Measurements from ENCODE around the gene NALF2.

Gene NALF2

DNA sequence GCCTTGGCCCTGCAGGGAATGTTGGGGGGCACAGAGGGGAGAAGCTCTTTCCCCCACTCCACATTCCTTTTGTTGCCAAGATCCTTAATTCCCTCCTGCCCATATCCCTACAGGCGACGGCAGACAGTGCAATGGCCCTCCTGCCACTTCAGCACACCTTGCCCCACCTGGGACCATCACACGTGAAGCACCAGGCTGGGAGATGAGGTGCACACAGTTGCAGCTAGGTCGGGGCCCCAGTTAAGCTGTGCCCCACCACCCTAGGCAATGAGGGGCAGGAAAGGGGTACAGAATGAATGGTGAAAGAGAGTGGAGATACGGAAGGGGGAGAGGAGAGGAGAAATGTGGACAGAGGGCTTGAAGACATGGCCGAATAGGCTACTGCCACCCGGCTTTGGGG lies 26.2 kb downstream of the NALF2 start:
- no peak for DNase-seq (ENCODE audit: low spot score)

DNA sequence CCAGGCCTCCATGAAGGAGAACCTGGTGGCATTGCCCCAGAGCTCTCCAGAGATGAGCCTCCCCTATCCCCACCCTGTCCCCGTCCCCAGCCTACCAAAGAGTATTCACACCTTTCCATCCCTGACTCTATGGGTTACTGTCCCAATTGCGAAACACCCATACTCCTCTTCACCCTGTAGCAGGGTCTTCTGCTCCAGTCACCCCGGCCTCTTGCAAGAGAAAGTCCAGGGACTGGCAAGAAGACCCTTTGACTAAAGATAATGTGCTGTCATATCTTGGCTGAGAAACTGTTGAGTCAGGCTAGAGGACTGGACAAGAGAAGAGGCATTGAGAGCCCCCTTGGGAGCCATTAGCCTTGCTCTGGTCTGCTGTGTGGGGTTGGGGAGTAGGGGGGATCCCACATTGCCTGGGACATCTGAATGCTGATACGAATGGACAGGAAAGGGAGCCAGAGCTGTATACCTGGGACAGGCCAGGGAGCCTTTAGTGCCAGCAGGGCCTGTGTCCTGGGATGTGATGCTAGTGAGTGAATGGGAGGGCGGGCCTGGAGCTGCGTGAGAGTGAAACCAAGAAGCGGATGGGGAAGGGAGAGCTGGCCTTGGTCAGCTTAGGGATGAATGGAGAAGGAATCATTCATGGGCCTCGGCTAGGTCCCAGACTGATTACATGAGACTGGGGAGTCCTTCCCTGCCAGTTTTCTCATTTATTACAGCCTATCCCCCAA lies 27.1 kb downstream of the NALF2 start:
- DNase-seq (ENCODE audit: low spot score) = no peak

DNA sequence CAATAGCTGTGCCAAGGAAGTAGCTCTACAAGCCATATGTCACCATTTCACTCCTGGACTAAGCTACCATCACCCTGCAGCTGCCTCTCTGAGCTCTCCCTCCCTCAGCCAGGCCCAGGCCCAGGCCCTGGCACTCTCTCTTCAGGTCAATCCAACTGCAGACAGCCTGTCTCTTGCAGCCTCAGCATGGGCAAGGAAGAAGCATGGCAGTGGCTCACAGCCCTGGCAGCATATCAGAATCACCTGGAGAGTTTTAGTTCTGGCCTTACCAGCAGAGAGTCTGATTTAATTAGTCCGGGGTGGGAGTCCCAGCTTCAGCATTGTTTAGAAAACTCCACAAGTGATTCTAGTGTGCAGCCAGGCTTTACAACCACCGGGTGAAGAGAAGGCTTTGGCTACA lies 31.5 kb downstream of the NALF2 start:
- no peak for DNase-seq (ENCODE audit: low spot score)

DNA sequence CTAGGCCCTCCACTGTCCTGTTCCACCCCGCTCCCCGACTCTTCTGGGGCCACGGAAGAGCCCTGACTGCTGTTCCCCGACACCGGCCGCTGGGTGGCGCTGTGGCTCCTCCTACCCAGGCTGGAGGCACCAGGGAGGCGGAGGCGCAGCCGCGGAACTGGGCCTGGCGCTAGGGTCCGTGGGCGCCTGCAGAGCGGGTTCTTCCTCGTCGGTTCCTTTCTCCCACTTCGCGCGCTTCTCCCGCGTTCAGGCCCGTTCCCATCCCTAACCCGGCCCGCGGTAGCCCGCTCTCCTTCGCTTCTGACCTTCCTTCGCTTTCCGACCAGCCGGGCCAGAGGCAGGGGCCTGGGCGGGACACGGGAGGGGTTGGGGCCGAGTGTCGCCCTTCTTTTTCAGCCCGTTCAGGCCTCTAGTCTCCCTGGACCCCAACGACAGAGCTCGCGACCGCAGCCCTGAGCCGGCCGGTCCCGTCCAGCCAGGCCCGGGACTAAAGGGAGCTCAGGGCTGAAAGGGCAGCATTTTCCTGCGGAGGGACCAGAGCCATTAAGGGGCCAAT lies 34.3 kb downstream of the NALF2 start:
- DNase-seq (ENCODE audit: low spot score) = peak; percentile 36

DNA sequence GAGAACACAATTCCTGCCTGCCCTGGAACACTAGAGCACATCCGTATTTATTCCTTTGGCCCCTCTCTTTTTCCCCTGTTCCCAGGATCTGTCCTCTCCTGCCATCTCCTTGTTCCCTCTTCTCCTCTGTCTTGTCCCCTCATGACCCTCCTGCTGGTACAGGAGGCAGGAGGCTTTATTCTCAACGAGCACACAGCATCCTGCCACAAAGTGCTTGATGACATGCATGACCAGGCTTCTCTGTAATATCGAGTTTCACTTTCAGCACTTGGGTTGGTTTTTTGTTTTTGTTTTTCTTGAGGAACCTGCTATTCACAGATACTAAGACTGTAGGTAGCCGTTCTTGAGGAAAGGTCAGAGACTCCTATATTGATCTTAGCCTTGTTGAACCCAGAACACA lies 35.3 kb downstream of the NALF2 start:
- DNase-seq (ENCODE audit: low spot score) = no peak

DNA sequence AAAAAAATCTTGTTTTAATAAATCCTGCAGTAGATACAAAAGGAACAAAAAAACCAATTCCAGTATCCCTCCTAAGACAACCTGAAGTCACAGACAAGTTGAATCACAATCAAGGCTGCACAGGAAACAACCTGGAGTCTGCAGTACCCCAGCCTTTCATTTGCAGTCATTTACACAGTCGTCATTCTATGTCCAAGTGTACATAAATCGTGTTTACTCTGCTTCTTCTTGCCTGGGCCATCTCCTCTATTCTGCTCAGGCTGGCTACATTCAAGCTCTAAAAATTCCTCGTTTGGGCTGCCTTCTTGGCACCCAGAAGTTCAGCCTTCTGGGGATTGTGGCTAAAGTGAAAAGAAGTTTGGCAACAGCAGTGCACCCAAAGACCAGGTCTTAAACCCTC lies 37.8 kb downstream of the NALF2 start:
- no peak for DNase-seq (ENCODE audit: low spot score)

DNA sequence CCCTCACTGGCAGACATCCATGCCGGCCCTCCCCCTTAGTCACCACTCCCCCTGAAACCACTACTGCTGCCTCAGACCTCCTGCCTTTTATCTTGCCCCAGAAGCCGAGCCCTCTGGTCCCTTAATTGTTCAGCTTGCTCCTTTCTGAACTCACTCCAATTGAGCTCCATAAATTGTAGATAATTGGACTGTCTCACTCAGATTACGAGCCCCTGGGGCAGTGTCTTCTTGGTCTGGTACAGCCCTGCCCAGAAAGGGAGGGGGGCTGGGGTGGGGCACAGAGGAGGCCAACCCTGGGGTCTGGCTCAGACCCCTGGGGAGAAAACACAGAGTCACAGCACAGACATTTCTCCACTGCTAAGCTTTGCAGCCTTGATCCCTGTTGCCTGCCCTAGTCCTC lies 39.4 kb downstream of the NALF2 start:
- no peak for DNase-seq (ENCODE audit: low spot score)

DNA sequence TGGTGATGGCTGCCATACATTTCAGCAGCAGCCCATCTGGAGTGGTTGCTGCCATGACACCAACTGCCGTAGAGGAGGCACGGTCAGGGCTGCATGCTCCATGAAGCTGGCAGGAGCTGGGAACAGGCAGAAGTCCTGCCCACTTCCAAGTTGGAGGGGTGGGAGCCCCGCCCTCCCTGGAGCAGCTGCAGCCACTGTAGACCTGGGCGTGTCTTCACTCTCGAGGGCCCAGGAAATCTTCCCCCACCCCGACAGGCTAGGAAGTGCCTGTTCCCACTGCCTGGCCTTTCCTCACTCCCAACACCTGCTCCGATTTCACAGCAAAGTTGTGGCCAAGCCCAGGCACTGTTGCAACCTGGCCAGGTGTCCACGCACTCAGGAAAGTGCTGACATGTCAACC lies 42.3 kb downstream of the NALF2 start:
- no peak for DNase-seq (ENCODE audit: low spot score)

DNA sequence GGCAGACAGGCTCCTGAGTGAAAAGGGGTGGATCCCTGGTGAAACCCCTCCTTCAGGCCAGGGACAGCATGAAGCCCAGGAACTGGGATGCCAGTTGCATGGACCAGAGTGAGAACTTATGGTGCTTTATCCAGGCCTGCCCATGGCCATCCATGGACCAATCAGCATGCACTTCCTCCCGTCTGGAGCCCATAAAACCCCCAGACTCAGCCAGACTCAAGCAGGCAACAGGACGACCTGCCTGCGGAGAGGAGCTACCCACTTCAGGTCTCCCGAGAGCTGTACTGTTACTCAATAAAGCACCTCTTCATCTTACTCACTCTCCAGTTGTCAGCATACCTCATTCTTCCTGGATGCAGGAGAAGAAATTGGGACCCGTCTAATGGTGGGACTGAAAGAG lies 42.9 kb downstream of the NALF2 start:
- DNase-seq (ENCODE audit: low spot score) = no peak

DNA sequence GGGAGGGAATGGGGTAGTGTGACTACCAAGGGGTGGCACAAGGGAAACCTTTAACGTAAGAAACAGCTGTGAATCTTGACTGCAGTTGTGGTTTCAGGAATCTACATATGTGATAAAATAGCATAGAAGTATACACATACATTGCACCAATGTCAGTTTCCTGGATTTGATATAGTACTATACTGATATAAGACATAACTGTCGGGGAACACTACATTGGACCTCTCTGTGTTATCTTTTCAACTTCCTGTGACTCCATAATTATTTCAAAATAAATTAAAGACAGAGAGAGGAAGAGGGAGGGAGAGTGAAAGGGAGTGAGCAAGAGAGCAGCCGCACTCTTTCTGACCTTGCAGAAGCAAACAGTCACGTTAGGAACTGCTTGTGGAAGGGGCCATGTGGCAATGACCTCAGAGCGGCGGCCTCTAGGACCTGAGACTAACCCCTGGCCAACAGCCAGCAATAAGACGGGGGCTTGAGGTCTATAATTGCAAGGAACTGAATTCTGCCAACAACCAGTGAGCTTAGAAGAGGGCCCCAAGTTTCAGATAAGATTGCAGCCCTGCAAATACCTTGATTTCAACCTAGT lies 47.4 kb downstream of the NALF2 start:
- no peak for DNase-seq (ENCODE audit: low spot score)

DNA sequence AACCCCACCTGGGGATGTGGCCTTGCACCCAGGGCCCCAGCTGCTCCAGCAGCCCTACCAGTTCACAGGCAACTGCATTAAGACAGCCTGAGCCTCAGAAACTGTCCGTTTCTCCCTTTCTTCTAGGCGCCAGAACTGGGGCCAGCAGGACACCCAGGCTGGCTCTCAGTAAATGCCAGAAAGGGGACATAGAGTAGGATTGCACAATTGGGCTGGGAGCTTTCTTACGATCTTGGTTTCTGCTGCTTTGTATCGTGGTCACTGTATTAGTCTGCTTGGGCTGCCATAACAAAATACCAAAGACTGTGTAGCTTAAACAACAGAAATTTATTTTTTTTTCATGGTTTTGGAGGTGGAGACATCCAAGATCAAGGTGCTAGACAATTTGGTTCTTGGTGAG lies 48.4 kb downstream of the NALF2 start:
- DNase-seq (ENCODE audit: low spot score) = no peak
